Effector CD8-positive, alpha-beta T cell (primary cell): ENCODE data around the gene OBP2B.
"Not testable (repeated sequence)": the region's sequence is repeated elsewhere in the genome, so short reads cannot be mapped to it uniquely, and the experiment has no call there.

ENCODE experiments used
- DNase-seq: peaks from one replicate; lab custom pipeline; 2025; lab: John Stamatoyannopoulos, UW

Gene OBP2B

GRCh38 chr9:133223159-133223756 is 14.2 kb upstream of the OBP2B start:
- not testable (repeated sequence) for DNase-seq

GRCh38 chr9:133221994-133222393 is 12.9 kb upstream of the OBP2B start:
- DNase-seq: not testable (repeated sequence)

GRCh38 chr9:133221177-133221809 is 12.2 kb upstream of the OBP2B start:
- DNase-seq: no peak

- DNase-seq: not testable (repeated sequence)
Observed at GRCh38 chr9:133218049-133218975, 9.3 kb upstream of the OBP2B start.

DNA sequence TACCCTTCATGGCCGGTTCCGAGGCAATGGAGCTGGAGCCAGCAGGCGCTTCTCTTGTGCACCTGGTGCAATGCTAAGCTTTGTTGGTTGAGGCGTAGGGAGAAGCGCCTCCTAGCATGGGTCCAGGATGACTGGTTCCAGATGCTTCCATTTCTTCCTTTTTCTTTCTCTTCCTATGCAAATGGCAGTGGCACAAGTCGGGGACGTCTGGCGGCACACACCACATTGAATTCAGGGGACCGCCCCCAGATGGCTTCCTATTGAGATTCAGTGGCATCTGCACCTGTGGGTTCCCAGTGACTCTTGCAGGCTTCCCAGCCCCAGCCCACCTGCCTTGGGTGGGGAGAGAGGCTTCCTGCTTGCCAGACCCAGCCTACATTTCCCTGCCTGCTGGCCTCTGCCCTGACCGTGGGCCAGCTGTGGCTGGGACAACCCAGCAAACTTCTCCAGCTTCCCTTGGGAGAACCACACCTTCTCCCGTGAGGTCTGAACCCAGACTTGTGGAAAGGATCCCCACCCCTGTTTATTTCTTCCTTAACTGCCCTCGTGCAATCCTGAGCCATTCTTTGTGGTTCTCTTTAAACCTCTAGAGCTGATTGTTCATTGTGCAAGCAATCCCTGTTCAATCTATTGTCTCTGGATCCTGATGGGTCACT is 8.4 kb upstream of the OBP2B start:
- DNase-seq: not testable (repeated sequence)

GRCh38 chr9:133214276-133214675 is 5.2 kb upstream of the OBP2B start:
- not testable (repeated sequence) for DNase-seq

DNA sequence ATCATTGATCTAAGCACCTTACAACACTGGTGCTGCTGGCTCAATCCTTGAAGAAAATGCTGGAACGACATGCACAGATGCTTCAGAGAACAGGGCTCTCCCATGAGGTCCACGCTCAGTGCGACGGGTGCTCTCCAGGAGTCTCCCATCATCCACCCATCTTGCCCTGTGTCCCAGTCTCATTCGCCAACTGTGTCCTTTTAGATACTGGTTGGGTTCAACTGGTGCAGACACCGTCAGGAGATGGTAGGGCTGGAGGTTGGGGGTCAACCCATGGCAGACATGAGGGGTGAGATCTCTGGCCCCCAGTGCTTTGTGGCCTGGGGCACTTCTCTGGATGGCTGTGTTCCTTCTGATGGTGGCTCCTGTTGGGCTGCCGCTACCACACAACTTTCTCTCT is 1.6 kb upstream of the OBP2B start:
- no peak for DNase-seq

- DNase-seq: no peak
Observed at GRCh38 chr9:133210202-133210532, 1.1 kb upstream of the OBP2B start.

- DNase-seq: not testable (repeated sequence)
Observed at GRCh38 chr9:133209327-133210201, 514 bp upstream of the OBP2B start.

DNA sequence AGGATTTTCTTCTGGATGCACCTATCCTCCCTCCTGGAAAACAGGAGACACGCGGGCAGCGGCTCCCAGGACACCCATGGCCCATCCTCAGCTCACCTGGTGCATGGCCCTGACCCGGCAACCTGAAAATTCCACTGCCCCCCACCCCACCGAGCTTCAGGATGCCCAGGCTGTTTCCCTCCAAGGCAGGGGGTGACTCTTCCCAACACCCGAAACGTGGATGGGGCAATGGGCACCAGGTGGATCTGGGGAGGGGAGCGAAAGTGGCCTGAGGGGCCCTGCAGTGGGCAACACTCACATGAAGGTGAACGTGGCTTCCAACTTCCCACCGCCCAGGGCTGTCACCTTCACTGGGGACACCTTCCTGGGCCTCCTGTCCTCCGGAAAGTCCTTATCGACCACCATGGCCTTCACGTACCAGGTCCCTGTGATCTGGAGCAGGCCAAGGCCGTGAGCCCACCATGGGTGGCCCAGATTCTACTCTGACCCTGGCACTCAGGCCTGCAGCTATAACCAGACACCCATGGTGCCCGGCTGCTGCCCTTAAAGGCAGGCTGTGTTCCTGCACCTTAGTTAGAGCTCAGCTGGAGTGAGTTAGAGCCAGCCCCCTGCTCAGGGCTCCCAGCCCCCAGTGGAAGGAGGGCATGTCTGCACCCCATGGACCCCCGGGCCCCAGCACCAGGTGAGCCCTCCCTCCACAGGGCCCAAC is 725 bp downstream of the OBP2B start:
- not testable (repeated sequence) for DNase-seq

GRCh38 chr9:133207540-133208170 is 1.4 kb downstream of the OBP2B start:
- no peak for DNase-seq

- DNase-seq: no peak
Observed at GRCh38 chr9:133207021-133207531, 2.0 kb downstream of the OBP2B start.

GRCh38 chr9:133205996-133206931 is 2.8 kb downstream of the OBP2B start:
- no peak for DNase-seq

GRCh38 chr9:133205481-133205887 is 3.6 kb downstream of the OBP2B start:
- not testable (repeated sequence) for DNase-seq

- no peak for DNase-seq
Observed at GRCh38 chr9:133204993-133205336, 4.1 kb downstream of the OBP2B start.

- no peak for DNase-seq
Observed at GRCh38 chr9:133204335-133204992, 4.6 kb downstream of the OBP2B start.

- DNase-seq: no peak
Observed at GRCh38 chr9:133203506-133204075, 5.5 kb downstream of the OBP2B start.
